Astrocyte (in vitro differentiated cells and primary cell): ENCODE results near the gene DPH1.

ENCODE experiments used
- CTCF ChIP-seq: IDR thresholded peaks from 2 replicates; pipeline ENCODE4 v1.5.1; 2011; ENCODE audit warnings: low read depth, mild to moderate bottlenecking, inconsistent platforms, low read length, moderate library complexity; ENCODE audit not compliant: insufficient read depth
- EZH2 ChIP-seq: IDR thresholded peaks from 2 replicates; pipeline ENCODE4 v1.6.1; 2012; ENCODE audit warnings: mild to moderate bottlenecking, low read length, inconsistent platforms; ENCODE audit not compliant: insufficient read depth

DNA sequence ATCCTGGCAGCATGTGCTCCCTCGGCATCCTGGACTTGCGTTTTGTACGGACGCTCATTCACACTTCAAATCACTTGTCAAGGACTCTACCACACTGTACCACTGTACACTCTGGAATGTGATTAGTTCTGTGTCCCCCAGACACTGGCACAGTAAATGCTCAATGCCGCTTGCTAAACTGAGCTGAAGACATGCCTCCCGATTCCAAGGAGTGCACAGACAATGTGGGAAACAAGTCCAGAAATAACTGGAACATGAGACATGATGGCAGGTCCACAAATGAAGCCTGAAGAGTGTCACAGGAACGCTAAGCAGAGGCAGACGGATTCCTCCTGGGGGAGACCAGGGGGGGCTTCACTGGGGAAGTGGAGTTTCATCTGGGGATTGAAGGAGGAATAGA, 47.1 kb downstream of the DPH1 start:
- TF ChIP-seq CTCF (no peak), EZH2 (no peak)
